Hepatocyte (in vitro differentiated cells): Measurements from ENCODE around the gene IGSF10.
A peak's percentile ranks its signal among the peaks of the same experiment; 100 is the strongest.

Source experiments
- CTCF ChIP-seq: fragments of 200-600 bp; sonication (generic); IDR thresholded peaks from 2 replicates; pipeline ENCODE4 v1.5.1; 2016; ENCODE audit warnings: antibody characterized with exemption, mild to moderate bottlenecking; ENCODE audit not compliant: poor library complexity
- EZH2 ChIP-seq: fragments of 200-600 bp; sonication (generic); IDR thresholded peaks from 2 replicates; pipeline ENCODE4 v1.6.1; 2016; ENCODE audit warnings: antibody characterized with exemption, mild to moderate bottlenecking, borderline replicate concordance
- EZH2phosphoT487 ChIP-seq: fragments of 200-600 bp; sonication (generic); IDR thresholded peaks from one replicate; pipeline ENCODE4 v1.6.1; 2018; ENCODE audit warnings: antibody characterized with exemption, mild to moderate bottlenecking, low read depth, moderate library complexity; ENCODE audit not compliant: unreplicated experiment, severe bottlenecking

- TF ChIP-seq CTCF (peak; percentile 70), EZH2 (no peak), EZH2phosphoT487 (no peak)
Measured at GRCh38 chr3:151468284-151468917, 7.5 kb upstream of the IGSF10 start.
